Measurements from ENCODE around the gene PLD1. TPM values are rescaled to one million over a fixed set of nuclear protein-coding genes. Genes with fewer than 3 reads are reported as not detected.

Gene PLD1
- total RNA-seq, 6 donors from 2014 or later: 11.2 to 47.1 (median 15.6) TPM

- Histone ChIP-seq H3K36me3 (no peaks in the 10 kb centered on the region), H3K4me1 (no peaks in the 10 kb centered on the region), H3K27ac (no peak overlapping the region), H3K27me3 (no peaks in the 10 kb centered on the region), H3K4me3 (no peak overlapping the region), H3K9me3 (no peaks in the 10 kb centered on the region)
- no peak for ATAC-seq (ENCODE audit: low FRiP score in 2 of 2)
- no peak for TF ChIP-seq POLR2AphosphoS5 (IDR thresholded peaks at IDR 0.05)
- TF ChIP-seq EP300 (IDR thresholded peaks at IDR 0.05): no peak
- no peak for TF ChIP-seq POLR2A (IDR thresholded peaks at IDR 0.05)
- no peak for TF ChIP-seq CTCF (IDR thresholded peaks at IDR 0.05)
- 88 to 94% methylated on average over 4 to 5 of the region's 5 CpGs for WGBS, 2 donors
- DNase-seq: no peak
Observed at GRCh38 chr3:171744158-171744741, 66.0 kb downstream of the PLD1 start.

GRCh38 chr3:171743327-171744157, 66.7 kb downstream of the PLD1 start:
- Histone ChIP-seq H3K27ac (no peak overlapping the region), H3K9me3 (no peaks in the 10 kb centered on the region), H3K27me3 (no peaks in the 10 kb centered on the region), H3K4me3 (no peak overlapping the region), H3K4me1 (no peaks in the 10 kb centered on the region), H3K36me3 (no peaks in the 10 kb centered on the region)
- TF ChIP-seq EP300 (IDR thresholded peaks at IDR 0.05) (no peak), CTCF (IDR thresholded peaks at IDR 0.05) (no peak), POLR2A (IDR thresholded peaks at IDR 0.05) (no peak), POLR2AphosphoS5 (IDR thresholded peaks at IDR 0.05) (no peak)
- ATAC-seq (ENCODE audit: low FRiP score in 2 of 2): no peak
- WGBS, 2 donors: 86 to 89% methylated on average over 7 to 10 of the region's 10 CpGs
- no peak for DNase-seq

GRCh38 chr3:171741377-171741776, 68.9 kb downstream of the PLD1 start:
- H3K4me1 ChIP-seq: no peaks in the 10 kb centered on the region
- H3K27ac ChIP-seq: no peak overlapping the region
- no peak overlapping the region for H3K4me3 ChIP-seq
- H3K36me3 ChIP-seq: no peaks in the 10 kb centered on the region
- no peaks in the 10 kb centered on the region for H3K27me3 ChIP-seq
- WGBS, 2 donors: 48 to 62% methylated on average over 2 of the region's 2 CpGs
- no peaks in the 10 kb centered on the region for H3K9me3 ChIP-seq
- TF ChIP-seq EP300 (IDR thresholded peaks at IDR 0.05): no peak
- TF ChIP-seq POLR2A (IDR thresholded peaks at IDR 0.05): no peak
- TF ChIP-seq POLR2AphosphoS5 (IDR thresholded peaks at IDR 0.05): no peak
- no peak for TF ChIP-seq CTCF (IDR thresholded peaks at IDR 0.05)
- DNase-seq (no peak), ATAC-seq (ENCODE audit: low FRiP score in 2 of 2) (no peak)

GRCh38 chr3:171736556-171736955, 73.7 kb downstream of the PLD1 start:
- Histone ChIP-seq H3K27me3 (no peaks in the 10 kb centered on the region), H3K36me3 (no peaks in the 10 kb centered on the region), H3K4me1 (no peaks in the 10 kb centered on the region), H3K4me3 (no peak overlapping the region), H3K27ac (no peak overlapping the region), H3K9me3 (no peaks in the 10 kb centered on the region)
- ATAC-seq (ENCODE audit: low FRiP score in 2 of 2): no peak
- no peak for DNase-seq
- WGBS, 2 donors: 89 to 96% methylated on average over 2 of the region's 2 CpGs
- TF ChIP-seq POLR2A (IDR thresholded peaks at IDR 0.05) (no peak), CTCF (IDR thresholded peaks at IDR 0.05) (no peak), POLR2AphosphoS5 (IDR thresholded peaks at IDR 0.05) (no peak)
